ENCODE measurements around the gene KCNQ5.
A peak's percentile ranks its signal among the peaks of the same experiment; 100 is the strongest.

Gene KCNQ5

GRCh38 chr6:72716916-72717315 lies 95.1 kb downstream of the KCNQ5 start:
- Mint-ChIP-seq H3K27ac (no peak overlapping the region), H3K36me3 (peaks cover 1 to 4% of the 10 kb centered on the region in 2 donors), H3K27me3 (no peaks in the 10 kb centered on the region), H3K9me3 (no peaks in the 10 kb centered on the region), H3K4me3 (no peak overlapping the region), H3K4me1 (peaks cover 10 to 28% of the 10 kb centered on the region in 2 donors)
- DNase-seq (no peak), ATAC-seq (replicated peaks) (no peak)

- Mint-ChIP-seq H3K27me3 (no peaks in the 10 kb centered on the region), H3K4me3 (no peak overlapping the region), H3K27ac (no peak overlapping the region), H3K36me3 (peaks cover 0 to 1% of the 10 kb centered on the region in 2 donors), H3K4me1 (peaks cover 15 to 35% of the 10 kb centered on the region in 2 donors), H3K9me3 (no peaks in the 10 kb centered on the region)
- DNase-seq (no peak), ATAC-seq (replicated peaks) (no peak)
These were observed 98.6 kb downstream of the KCNQ5 start for GRCh38 chr6:72720464-72720863.

- no peaks in the 10 kb centered on the region for H3K27me3 Mint-ChIP-seq
- H3K27ac Mint-ChIP-seq, result no peak overlapping the region
- no peaks in the 10 kb centered on the region for H3K9me3 Mint-ChIP-seq
- H3K36me3 Mint-ChIP-seq, result peaks cover 0 to 1% of the 10 kb centered on the region in 2 donors
- no peak for DNase-seq
- H3K4me1 Mint-ChIP-seq, result peaks cover 15 to 35% of the 10 kb centered on the region in 2 donors
- ATAC-seq (replicated peaks), result no peak
- H3K4me3 Mint-ChIP-seq, result no peak overlapping the region
These were observed 99.5 kb downstream of the KCNQ5 start for GRCh38 chr6:72721346-72721745.

GRCh38 chr6:72724545-72724944 lies 102.7 kb downstream of the KCNQ5 start:
- peaks cover 0 to 1% of the 10 kb centered on the region in 2 donors for H3K36me3 Mint-ChIP-seq
- no peak for DNase-seq
- H3K27me3 Mint-ChIP-seq, result no peaks in the 10 kb centered on the region

GRCh38 chr6:72728706-72729343 lies 107.0 kb downstream of the KCNQ5 start:
- Mint-ChIP-seq H3K27ac (no peak overlapping the region), H3K4me3 (no peak overlapping the region), H3K27me3 (no peaks in the 10 kb centered on the region), H3K36me3 (no peaks in the 10 kb centered on the region), H3K9me3 (no peaks in the 10 kb centered on the region), H3K4me1 (peaks cover 7 to 17% of the 10 kb centered on the region in 2 donors)
- ATAC-seq (replicated peaks), result no peak
- no peak for DNase-seq

More at GRCh38 chr6:72724545-72724944, 102.7 kb downstream of the KCNQ5 start:
- Mint-ChIP-seq H3K4me3 (no peak overlapping the region), H3K4me1 (peaks cover 19 to 37% of the 10 kb centered on the region in 2 donors), H3K27ac (no peak overlapping the region), H3K9me3 (no peaks in the 10 kb centered on the region)
- ATAC-seq (replicated peaks), result peak; percentile 87 to 88

GRCh38 chr6:72733045-72733444 lies 111.2 kb downstream of the KCNQ5 start:
- ATAC-seq (replicated peaks) (peak; percentile 86 to 95), DNase-seq (no peak)
- Mint-ChIP-seq H3K4me3 (no peak overlapping the region), H3K27ac (no peak overlapping the region), H3K4me1 (peaks cover 0 to 4% of the 10 kb centered on the region in 2 donors), H3K27me3 (no peaks in the 10 kb centered on the region), H3K36me3 (peaks cover 0 to 4% of the 10 kb centered on the region in 2 donors), H3K9me3 (no peaks in the 10 kb centered on the region)

- no peak overlapping the region for H3K27ac Mint-ChIP-seq
- H3K4me3 Mint-ChIP-seq, result no peak overlapping the region
- ATAC-seq (replicated peaks), result no peak
- H3K36me3 Mint-ChIP-seq, result peaks cover 0 to 4% of the 10 kb centered on the region in 2 donors
- no peaks in the 10 kb centered on the region for H3K27me3 Mint-ChIP-seq
- H3K4me1 Mint-ChIP-seq, result peaks cover 24 to 40% of the 10 kb centered on the region in 2 donors
- no peaks in the 10 kb centered on the region for H3K9me3 Mint-ChIP-seq
- no peak for DNase-seq
These were observed 116.2 kb downstream of the KCNQ5 start for GRCh38 chr6:72738091-72738490.

GRCh38 chr6:72739368-72739779 lies 117.5 kb downstream of the KCNQ5 start:
- Mint-ChIP-seq H3K36me3 (peaks cover 0 to 7% of the 10 kb centered on the region in 2 donors), H3K27ac (peak overlapping the region; percentile 7), H3K9me3 (no peaks in the 10 kb centered on the region), H3K4me1 (peaks cover 27 to 40% of the 10 kb centered on the region in 2 donors), H3K27me3 (no peaks in the 10 kb centered on the region), H3K4me3 (peak overlapping the region; percentile 1 to 58)
- no peak for DNase-seq
- ATAC-seq (replicated peaks), result peak; percentile 79 to 82

- peaks cover 27 to 40% of the 10 kb centered on the region in 2 donors for H3K4me1 Mint-ChIP-seq
- DNase-seq (peak; percentile 30), ATAC-seq (replicated peaks) (peak; percentile 90 to 91)
- H3K27me3 Mint-ChIP-seq, result no peaks in the 10 kb centered on the region
- no peaks in the 10 kb centered on the region for H3K9me3 Mint-ChIP-seq
- peaks cover 0 to 7% of the 10 kb centered on the region in 2 donors for H3K36me3 Mint-ChIP-seq
- H3K27ac Mint-ChIP-seq, result peak overlapping the region; percentile 44
- H3K4me3 Mint-ChIP-seq, result peak overlapping the region; percentile 54 to 55
These were observed 118.3 kb downstream of the KCNQ5 start for GRCh38 chr6:72740135-72740534.

GRCh38 chr6:72741083-72741482 lies 119.2 kb downstream of the KCNQ5 start:
- no peak for ATAC-seq (replicated peaks)
- Mint-ChIP-seq H3K4me3 (no peak overlapping the region), H3K9me3 (no peaks in the 10 kb centered on the region), H3K4me1 (peaks cover 29 to 45% of the 10 kb centered on the region in 2 donors), H3K36me3 (peaks cover 0 to 11% of the 10 kb centered on the region in 2 donors), H3K27me3 (no peaks in the 10 kb centered on the region), H3K27ac (no peak overlapping the region)
- no peak for DNase-seq

- Mint-ChIP-seq H3K27ac (no peak overlapping the region), H3K4me3 (no peak overlapping the region), H3K27me3 (no peaks in the 10 kb centered on the region), H3K9me3 (no peaks in the 10 kb centered on the region), H3K4me1 (peaks cover 31 to 49% of the 10 kb centered on the region in 2 donors), H3K36me3 (peaks cover 0 to 11% of the 10 kb centered on the region in 2 donors)
- ATAC-seq (replicated peaks) (no peak), DNase-seq (no peak)
These were observed 120.3 kb downstream of the KCNQ5 start for GRCh38 chr6:72742001-72742673.

GRCh38 chr6:72746276-72746675 lies 124.4 kb downstream of the KCNQ5 start:
- Mint-ChIP-seq H3K27me3 (no peaks in the 10 kb centered on the region), H3K4me3 (no peak overlapping the region), H3K4me1 (peaks cover 20 to 26% of the 10 kb centered on the region in 2 donors), H3K36me3 (peaks cover 0 to 7% of the 10 kb centered on the region in 2 donors), H3K27ac (no peak overlapping the region), H3K9me3 (no peaks in the 10 kb centered on the region)
- ATAC-seq (replicated peaks) (no peak), DNase-seq (no peak)

GRCh38 chr6:72748759-72749158 lies 126.9 kb downstream of the KCNQ5 start:
- H3K9me3 Mint-ChIP-seq, result peaks cover 0 to 1% of the 10 kb centered on the region in 2 donors
- peaks cover 17 to 18% of the 10 kb centered on the region in 2 donors for H3K4me1 Mint-ChIP-seq
- H3K4me3 Mint-ChIP-seq, result no peak overlapping the region
- peaks cover 2 to 7% of the 10 kb centered on the region in 2 donors for H3K36me3 Mint-ChIP-seq
- no peaks in the 10 kb centered on the region for H3K27me3 Mint-ChIP-seq
- peak in 1 of 2 donors; percentile 95 for ATAC-seq (replicated peaks)
- H3K27ac Mint-ChIP-seq, result no peak overlapping the region
- DNase-seq, result no peak

- peaks cover 4 to 47% of the 10 kb centered on the region in 2 donors for H3K4me1 Mint-ChIP-seq
- H3K4me3 Mint-ChIP-seq, result no peak overlapping the region
- peaks cover 3 to 7% of the 10 kb centered on the region in 2 donors for H3K36me3 Mint-ChIP-seq
- peaks cover 3% of the 10 kb centered on the region in 2 donors for H3K9me3 Mint-ChIP-seq
- DNase-seq (no peak), ATAC-seq (replicated peaks) (no peak)
- no peak overlapping the region for H3K27ac Mint-ChIP-seq
- H3K27me3 Mint-ChIP-seq, result no peaks in the 10 kb centered on the region
These were observed 133.9 kb downstream of the KCNQ5 start for GRCh38 chr6:72755752-72756151.

GRCh38 chr6:72757048-72757447 lies 135.2 kb downstream of the KCNQ5 start:
- H3K4me1 Mint-ChIP-seq, result peaks cover 4 to 44% of the 10 kb centered on the region in 2 donors
- peaks cover 3% of the 10 kb centered on the region in 2 donors for H3K9me3 Mint-ChIP-seq
- DNase-seq, result no peak
- no peak overlapping the region for H3K4me3 Mint-ChIP-seq
- peaks cover 3 to 6% of the 10 kb centered on the region in 2 donors for H3K36me3 Mint-ChIP-seq
- H3K27me3 Mint-ChIP-seq, result no peaks in the 10 kb centered on the region
- H3K27ac Mint-ChIP-seq, result no peak overlapping the region
- no peak for ATAC-seq (replicated peaks)

Data from stimulated activated naive B cell treated with anti-CD40 and anti-IgM and Interleukin-4, amounts not matched to agents 10 μg/mL and 1 μg/mL and 100 μg/mL, for 72 hours (primary cell).